GM19023 (cell line): ENCODE data around the gene SNED1.

Experiments used
- ATAC-seq: cut with Tn5 transposase; IDR thresholded peaks from one replicate; pipeline ENCODE4 v1.9.1; 2021; ENCODE audit warnings: mild to moderate bottlenecking, moderate library complexity; ENCODE audit not compliant: unreplicated experiment

The SNED1 gene

GRCh38 chr2:241066171-241066892, 67.9 kb downstream of the SNED1 start:
- ATAC-seq: no peak

GRCh38 chr2:241066893-241067341, 68.5 kb downstream of the SNED1 start:
- ATAC-seq: no peak

DNA sequence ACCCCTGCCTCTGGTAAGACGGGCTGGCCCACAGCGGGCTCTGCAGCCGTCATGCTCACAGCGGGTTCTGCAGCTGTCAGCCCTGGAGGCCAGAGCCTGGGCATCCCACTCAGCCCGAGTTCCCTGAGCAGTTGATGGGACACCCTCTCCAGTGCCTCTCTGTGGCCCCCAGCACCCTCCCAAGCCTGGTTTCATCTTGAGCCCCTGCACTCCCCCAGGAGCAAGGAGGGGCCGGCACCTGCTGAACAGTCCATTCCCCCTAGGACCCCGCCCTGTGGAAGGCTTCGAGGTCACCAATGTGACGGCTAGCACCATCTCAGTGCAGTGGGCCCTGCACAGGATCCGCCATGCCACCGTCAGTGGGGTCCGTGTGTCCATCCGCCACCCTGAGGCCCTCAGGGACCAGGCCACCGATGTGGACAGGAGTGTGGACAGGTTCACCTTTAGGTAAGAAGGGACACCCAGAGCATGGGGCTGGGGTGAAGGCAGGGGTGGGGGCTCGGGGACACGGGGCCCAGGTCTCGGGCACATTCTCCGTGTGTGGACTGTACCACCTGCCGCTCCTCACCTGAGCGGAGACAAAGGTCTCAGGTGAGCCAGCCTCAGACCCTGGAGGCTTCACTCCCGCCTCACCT, 69.2 kb downstream of the SNED1 start:
- ATAC-seq: no peak

DNA sequence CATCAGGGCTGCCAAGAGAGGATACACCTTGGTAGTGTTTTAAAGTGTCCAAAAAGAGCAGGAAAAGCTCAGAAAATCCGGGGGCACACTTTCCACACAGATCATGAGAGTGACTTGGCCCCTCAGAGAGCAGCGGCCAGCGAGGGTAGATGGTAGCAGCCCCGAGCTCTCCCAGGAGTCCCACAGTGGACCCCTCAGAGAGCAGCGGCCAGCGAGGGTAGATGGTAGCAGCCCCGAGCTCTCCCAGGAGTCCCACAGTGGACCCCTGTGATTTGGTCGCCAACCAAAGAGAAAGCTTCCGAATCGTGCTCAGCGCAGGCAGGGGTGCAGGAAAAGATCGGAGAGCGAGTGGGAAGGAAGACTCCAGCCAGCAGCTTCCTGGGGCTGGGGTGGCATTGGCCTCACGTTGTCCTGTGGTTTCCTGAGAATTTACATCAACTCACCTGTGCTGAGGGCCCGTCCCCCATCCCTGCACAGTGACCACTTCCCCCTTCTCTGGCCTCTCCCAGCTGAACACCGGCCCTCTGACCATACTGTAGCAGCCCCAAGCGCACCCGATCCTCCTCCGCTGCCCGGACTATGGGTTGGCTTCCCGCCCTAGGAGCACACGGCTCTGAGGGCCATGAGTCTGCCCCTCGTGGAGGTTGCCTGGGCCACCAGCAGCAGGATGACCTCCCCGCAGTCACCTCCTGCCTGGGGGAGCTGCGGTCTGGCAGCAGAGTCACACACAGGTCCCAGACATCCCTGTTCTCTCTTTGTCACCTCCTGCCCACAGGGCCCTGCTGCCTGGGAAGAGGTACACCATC, 69.9 kb downstream of the SNED1 start:
- no peak for ATAC-seq

GRCh38 chr2:241068942-241069810, 70.8 kb downstream of the SNED1 start:
- no peak for ATAC-seq

DNA sequence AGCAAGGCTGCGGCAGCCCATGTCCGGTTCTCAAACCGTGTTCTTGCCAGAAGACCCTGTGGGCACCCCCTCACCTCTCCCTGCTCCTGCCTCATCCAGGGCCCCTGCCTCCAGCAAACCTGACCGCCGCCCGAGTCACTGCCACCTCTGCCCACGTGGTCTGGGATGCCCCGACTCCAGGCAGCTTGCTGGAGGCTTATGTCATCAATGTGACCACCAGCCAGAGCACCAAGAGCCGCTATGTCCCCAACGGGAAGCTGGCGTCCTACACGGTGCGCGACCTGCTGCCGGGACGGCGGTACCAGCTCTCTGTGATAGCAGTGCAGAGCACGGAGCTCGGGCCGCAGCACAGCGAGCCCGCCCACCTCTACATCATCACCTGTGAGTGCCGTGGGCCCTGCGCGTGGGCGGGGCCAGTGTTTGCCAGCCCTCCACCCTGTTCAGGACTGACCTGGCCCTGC, 71.4 kb downstream of the SNED1 start:
- ATAC-seq: no peak

DNA sequence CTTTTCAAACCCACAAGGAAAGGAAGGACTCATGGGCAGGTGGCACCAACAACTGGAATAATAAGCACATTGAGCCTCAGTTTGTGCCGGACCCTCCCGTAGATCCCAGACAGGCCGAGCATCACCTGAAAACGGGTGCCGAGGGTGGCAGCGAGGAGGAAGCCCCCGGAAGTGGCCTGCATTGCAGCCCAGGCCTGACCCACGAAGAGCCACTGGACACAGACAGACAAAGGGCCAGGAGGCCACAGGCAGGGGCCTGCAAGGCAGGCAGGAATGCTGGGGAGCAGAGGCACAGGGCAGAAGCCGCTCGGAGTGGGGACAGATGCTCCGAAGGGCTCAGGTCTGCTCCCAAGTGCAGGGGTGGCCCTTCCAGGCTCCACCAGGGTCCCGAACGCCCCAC, 71.9 kb downstream of the SNED1 start:
- ATAC-seq: no peak

DNA sequence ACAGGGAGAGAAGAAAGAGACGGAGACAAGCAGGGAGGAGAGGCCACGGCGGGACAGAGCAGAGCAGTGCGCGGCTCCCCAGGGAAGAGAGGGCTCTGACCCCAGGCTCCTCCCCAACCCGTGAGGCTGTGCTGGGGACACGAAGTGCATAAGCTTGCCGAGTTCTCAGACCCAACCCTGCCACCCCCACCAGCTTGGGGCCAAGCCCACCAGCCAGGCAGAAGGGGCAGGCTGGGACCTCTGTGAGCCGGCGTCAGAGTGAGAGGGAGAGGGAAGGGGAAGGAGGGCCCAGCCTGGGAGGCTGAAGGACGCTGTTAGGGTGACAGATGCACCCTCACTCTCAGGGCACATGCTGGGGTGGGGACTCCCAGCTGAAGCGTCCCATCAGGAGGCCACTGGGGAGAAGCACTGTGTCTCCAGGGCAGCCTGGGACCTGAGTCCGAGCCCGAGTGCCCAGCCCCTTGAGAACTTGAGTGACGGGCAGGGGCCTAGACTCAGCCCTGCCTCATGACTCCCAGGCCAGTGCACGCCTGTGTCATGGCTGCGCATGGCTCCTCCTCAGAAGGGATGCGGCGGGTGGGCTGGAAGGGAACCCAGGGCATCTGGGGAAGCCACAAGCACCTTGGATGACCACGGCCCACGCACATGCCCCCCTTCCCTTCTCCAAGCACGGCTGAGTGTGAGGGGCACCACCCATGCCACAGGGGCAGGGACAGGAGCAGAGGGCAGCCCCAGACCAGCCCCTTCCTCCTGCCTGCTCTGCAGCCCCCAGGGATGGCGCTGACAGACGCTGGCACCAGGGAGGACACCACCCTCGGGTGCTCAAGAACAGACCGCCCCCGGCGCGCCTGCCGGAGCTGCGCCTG, 72.6 kb downstream of the SNED1 start:
- no peak for ATAC-seq

- no peak for ATAC-seq
These were observed 73.3 kb downstream of the SNED1 start for GRCh38 chr2:241071677-241072111.

DNA sequence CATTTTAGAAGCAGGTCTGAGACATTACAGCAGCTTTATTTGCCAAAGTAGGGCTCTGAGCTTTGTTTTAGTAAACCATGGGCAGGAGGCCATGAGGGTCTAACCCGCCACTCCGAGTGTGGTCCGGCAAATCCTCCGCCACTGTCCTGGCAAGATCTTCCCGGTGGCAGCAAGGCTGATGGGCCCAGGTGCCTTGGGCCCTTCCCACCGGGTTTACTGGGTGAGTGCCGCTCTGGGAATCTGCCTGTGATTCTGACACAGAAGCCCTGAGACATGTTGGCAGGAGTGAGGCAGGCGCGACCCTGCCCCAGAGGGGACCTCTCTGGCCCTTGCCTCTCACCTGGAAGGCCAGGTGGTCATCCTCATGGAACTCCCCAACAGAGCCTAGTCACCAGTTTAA, 73.7 kb downstream of the SNED1 start:
- ATAC-seq: no peak

- ATAC-seq: no peak
These were observed 74.2 kb downstream of the SNED1 start for GRCh38 chr2:241072553-241073165.

DNA sequence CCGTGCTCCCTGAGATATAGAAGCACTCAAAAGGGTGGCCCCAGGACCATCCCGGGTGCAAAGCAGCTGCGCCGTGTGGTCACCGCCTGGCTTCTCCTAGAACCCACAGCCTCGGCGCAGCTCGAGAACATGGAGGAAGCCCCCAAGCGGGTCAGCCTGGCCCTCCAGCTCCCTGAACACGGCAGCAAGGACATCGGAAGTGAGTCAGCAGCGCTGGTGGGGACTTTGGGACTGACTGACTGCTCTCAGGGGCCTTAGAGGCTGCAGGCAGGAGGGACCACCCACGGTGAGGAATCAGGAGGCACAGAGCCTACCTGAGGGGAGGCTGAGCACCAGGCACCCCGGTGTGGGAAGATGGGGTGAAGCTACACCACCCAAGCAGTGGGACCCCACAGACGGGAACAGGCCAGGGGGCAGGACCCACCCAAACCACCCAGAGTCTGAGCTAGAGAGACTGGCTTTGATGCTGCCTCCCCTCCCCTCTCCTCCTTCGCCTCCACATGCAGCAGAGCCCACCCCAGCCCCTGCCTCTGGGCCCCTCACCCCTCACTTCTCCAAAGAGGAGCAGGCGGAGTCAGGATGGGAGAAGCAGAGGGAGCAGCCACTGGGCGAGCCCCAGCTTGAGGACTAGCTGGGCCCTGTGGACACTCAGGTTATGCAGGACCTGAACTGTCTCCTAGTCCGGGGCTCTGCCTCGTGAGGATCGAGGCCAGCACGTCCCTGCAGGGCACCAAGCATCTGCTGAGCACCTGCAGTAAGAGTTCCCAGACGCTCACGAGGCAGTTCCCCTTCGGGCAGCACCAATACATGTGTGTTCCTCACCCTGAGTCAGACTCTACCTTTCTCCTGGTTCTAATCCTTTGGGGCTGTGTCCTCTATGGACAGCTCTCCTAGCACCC, 75.0 kb downstream of the SNED1 start:
- no peak for ATAC-seq

DNA sequence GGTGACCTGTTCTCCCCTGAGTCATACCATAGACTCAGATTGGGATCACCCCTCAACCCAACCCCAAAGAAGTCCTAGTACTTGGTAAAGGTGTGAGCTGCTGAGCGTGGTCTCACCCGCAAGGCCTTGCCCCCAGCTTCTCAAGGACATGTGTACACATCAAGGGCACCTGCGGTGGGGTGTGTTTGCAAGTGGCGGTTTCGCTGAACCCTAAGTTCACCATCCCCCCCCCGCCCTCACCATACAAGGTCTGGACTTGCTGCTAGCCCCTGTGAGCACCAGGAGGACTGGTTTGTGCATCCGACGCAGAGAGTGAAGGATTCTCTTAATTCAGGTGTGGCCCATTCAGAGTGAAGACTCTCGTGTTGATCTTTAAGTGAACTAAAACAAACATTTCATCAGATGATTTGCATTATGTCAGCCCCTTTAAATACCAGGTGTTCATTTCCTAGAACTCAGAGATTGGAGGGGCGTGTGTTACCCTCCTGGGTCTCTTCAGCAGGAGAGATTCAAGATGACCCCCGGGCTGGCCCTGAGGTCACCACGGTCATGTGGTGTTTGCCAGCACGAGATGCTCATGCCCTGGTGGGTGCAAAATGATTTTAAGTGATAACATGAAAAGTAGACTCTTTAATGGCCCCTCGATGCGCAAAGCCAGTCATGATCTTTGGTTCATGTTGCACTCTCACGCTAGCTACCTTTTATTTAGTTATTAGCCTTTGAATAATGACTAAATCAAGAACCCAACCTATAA, 75.8 kb downstream of the SNED1 start:
- no peak for ATAC-seq

DNA sequence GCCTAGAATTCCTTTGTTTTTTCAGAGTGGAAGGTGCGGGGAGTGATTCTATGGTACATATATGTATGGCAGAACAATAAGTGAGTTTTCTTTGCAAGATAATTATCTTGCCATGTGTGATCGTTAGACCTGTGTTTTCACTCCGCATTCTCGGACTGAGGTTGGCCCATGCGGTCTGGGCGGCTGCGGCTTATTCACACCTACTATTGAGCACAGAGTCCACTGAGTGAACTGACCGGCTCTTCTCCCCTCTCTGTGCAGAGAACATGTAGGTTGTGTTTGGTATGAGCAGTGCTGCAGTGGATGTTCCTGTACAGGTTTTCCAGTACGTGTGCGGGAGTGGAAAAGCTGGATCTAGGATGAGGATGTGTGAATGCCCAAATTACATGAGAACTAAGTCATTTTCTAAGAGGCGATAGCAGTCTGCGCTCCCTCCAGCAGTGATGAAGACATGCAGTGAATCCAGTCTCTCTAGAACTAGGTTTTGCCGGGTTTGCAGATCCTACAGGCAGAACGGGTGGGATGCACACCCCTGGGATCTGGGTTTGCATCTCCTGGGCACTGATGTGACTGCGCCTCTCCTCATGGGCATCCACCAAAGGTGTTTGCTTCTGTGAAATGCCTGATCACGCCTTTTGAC, 76.6 kb downstream of the SNED1 start:
- no peak for ATAC-seq

DNA sequence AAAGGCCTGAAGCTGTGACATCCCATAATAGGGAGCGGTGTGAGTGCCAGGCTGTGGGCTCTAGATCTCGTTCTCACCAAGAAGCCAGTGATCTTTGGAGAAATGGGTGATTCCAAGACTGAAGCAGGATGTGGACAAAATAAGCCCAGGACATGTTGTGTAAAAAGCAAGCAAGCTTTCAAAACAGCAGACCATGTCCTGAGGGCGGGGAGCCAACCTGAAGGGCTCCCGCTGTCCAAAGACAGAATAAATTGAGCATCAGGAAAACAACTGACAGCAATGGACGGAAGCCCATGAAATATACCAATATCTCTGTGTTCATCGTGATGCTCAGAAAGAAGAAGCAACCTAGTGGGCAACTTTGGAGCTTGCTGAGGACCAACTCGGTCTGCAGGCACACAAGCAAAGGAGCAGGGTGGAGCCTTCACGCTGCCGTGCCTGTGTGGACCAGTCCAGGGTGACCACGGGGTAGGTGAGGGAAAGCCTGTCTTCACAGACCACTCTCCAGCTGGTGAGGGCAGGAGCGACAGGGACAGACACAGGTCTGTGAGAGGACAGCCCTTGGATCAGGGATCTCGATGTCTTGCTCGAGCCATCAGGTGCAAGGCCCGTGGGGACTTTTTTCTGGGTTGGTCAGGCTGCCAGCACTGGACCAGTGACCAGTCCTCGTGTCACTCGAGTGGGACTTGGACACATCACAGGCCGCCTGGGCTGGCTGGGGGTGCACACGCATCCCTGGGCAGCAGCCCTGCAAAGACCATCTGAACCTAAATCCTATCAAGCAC, 82.2 kb downstream of the SNED1 start:
- ATAC-seq: no peak

GRCh38 chr2:241081190-241081642, 82.8 kb downstream of the SNED1 start:
- no peak for ATAC-seq
